NCI-H2227 treated with DMSO at 0.1 percent for 48 hours (cell line): ENCODE results near the gene CEBPB.
"Not testable (repeated sequence)": the region's sequence is repeated elsewhere in the genome, so short reads cannot be mapped to it uniquely, and the experiment has no call there.

Source experiments
- DNase-seq: peaks from one replicate; lab custom pipeline; 2025; lab: John Stamatoyannopoulos, UW

The CEBPB gene

DNA sequence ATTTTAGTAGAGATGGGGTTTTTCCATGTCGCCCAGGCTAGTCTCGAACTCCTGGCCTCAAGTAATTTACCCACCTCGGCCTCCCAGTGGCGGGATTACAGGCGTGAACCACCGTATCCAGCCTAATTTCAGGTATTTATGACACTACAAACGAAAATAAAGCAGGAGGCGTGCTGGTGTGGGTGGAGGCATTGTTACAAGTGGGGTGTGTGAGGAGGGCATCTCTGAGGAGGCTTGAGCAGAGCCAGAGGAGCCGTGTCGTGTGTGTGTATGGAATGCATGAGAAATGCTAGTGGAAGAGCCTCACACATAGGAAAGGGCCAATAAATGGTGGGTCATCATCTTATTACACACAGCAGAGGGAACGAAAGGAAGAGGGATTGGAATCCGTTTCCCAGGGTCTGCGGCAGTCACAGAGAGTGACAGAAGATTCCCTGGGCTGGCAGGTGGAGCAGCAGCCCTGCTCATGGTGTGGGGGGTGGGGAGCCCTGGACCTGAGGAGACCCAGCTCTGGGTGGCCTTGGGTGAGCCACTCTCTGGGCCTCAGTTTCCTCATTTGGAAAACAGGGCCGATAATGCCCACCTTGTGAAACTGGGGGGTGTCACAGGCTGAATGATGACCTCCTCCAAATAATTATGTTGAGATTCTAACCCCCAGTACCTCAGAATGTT, 19.9 kb upstream of the CEBPB start:
- no peak for DNase-seq

DNA sequence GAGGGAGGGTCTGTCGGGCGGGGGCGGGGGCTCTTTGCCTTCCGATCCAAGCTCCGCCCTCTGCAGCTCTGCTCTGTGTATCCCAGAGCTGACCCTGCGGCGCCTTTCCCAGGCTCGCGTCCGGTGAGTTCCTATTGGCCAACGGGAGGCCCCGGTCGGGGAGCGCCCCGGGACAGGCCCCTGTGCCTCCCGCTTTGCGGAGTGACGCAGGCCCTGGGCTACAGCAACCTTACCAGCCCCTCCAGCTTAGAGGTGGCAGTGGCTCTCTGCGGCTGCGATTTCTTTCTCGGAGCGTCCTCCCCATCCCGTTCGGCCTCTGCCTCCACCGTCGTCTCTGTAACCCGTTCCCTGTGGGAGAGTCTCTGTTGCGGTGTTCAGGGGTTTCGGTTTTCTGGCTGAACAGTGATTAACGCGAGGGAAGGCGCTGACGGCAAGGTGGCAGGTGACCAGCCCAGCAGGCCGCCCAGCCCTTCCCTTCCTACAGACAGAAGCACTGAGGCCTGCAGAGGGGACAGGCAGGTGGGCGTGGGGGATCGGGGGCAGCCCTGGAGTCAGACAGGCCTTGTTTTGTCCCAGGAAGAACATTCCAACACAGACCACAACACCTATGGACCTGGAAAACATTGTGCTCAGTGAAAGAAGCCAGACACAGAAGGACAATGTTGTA, 18.1 kb upstream of the CEBPB start:
- no peak for DNase-seq

DNA sequence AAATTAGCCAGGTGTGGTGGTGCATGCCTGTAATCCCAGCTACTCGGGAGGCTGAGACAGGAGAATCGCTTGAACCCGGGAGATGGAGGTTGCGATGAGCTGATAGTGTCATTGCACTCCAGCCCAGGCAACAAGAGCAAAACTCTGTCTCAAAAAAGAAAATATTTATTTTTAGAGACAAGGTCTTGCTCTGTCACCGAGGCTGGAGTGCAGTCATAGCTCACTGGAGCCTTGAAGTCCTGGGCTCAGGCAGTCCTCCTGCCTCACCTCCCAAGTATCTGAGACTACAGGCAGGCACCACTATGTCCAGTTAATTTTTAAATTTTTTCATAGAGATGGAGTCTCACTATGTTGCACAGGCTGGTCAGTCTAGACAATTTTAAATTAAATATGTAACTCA, 16.2 kb upstream of the CEBPB start:
- DNase-seq, result no peak

DNA sequence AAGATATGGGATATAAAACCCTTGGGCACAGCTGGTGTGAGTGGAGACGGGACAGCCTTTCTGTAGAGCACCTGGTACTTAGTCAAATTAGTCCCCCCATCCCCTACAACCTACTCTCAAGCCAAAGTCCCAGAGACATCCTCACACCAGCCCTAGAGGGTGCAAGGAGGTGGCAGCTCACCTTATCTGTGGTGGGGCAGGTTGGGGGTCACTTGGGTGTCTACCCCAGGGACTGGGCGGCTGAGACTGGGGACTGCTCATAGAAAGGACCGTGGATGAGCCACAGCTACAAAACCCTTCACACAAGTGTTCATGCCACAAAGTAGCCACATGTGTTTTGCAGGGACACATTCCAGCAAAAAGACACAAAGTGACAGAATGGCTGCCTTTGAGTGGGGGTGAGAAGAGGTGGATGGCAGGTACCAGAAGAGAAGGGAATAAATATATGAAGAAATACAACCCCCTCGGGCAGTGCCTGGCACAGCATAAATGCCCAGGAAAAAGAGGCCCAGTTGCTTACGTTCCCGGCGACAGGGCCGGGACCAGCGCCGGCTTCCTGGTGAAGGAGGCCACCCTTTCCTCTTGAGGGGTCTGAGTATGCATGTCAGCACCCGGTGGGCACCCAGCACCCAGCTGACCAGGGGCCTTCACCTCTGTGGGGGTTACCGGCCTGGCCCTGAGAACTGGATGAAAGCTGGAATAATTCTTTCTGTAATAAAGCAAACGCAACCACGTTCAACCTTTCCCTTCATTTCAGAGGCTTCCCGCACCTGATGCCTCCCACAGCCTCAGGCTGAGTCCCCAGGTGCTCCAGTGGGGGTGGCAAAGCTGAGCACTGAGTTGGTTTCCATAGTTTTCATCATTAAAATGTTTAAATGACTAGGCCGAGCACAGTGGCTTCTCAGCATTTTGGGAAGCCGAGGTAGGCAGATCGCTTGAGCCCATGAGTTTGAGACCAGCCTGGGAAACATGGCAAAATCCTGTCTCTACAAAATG, 14.4 kb upstream of the CEBPB start:
- no peak for DNase-seq

DNA sequence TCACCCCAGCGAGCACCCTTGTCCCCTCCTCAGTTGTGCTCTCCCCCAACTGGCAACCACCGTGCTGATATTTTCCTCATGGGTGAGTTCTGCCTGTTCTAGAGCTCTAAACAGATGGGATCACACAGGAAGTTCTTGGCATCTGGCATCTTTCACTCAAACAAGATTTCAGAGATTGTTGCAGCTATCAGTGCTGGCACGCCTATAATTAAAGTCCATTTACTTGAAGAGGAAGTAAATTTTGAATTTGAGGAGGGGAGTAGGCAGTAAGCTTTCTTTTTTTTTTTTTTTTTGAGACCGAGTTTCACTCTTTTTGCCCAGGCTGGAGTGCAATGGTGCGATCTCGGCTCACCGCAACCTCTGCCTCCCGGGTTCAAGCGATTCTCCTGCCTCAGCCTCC, 12.0 kb upstream of the CEBPB start:
- DNase-seq, result not testable (repeated sequence)

DNA sequence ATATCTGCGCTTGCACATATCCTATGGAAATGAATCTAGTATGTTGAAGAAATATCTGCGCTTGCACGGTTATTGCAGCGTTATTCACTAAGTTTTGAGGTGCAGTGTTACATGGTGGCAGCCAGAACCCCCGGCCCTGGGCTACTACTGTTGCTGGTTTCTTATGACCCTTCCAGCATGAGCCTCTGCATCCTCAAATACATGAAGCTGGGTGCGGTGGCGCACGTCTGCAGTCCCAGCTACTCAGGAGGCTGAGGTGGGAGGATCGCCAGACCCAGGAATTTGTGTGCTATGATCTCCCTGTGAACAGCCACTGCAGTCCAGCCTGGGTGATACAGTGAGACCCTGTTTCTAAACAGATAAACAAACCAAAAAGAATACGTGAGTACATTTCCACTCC, 9.3 kb upstream of the CEBPB start:
- DNase-seq, result no peak

DNA sequence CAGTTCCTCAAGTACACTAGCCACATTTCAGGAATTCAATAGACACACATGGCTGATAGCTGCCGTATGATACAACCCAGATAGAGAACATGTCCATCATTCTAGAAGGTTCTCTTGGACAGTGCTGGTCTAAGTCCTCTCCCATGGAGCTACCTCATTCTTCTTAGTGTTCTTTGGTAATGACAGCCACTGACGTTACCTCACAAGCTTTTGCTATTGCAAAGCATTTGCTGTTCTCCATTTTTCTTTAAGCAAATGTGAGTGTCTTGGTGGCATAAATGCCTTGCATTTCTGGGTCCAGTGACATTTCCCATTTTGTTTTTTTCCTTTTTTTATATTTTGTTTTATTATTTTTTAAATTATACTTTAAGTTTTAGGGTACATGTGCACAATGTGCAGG, 8.3 kb upstream of the CEBPB start:
- no peak for DNase-seq

DNA sequence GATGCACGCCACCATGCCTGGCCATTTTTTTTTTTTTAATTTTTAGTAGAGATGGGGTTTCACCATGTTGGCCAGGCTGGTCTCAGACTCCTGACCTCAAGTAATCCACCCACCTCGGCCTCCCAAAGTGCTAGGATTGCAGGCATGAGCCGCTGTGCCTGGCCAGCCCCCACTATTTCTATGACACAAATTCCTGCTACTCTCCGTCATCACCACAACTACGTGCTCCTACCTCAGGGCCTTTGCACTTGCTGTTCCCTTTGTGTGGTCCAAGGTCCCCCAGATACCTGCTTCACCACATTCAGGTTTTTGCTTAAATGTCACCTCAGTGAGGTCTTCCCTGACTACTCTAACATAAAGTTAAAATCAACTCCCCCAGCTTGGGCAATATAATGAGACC, 5.2 kb upstream of the CEBPB start:
- no peak for DNase-seq

DNA sequence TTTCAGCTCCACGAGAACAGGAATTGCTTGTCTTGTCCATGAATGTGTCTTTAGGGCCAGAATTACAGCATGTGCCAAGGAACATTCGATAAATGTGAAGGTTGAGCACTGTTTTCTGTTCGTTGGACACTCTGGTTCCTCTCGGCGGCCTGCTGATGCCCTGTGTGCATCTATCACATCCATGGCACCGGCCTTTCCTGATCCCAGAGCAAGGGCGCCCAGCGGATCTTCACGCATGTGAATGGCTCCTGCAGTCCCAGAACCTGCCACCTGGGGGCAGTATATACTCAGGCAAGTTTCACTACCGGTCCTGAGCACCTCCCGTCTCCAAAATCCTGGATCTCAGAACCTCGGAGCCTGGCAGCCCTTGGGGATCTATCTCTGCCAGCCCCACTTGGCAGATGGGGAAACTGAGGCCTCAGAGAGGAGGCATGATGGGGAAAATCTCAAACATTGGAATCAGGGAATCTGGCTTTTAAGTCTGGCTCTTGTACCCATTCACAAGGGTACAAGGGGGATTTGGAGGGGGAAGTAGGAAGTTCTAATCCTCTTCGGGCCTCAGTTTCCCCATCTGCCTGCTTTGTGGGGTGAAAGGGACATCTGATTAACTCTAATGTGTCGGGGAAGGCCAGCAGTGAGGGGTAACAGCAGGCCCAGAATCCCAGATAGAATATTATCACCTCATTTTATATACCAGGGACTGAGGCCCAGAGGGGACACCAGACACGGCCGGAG, 4.3 kb upstream of the CEBPB start:
- DNase-seq, result peak; percentile 84

DNA sequence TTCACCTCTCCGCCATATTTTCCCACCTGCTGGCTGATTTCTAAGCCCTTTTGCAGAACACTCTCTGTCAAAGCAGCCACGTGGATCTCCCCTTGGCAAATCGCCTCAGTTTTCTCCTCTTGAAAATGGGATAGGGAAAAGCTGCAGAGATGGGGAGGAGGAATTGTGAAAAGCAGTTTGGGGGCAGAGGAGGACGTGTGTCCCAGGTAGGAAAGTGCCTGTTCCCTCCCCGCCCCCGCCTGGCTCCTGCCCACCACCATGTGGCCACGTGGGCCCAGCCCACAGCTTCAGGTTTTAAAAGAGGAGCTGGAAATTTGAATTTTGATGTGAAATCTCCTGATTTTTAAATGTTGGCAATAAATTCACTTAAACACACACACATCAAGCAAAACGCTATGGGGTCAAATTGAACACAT, 3.6 kb upstream of the CEBPB start:
- no peak for DNase-seq

DNA sequence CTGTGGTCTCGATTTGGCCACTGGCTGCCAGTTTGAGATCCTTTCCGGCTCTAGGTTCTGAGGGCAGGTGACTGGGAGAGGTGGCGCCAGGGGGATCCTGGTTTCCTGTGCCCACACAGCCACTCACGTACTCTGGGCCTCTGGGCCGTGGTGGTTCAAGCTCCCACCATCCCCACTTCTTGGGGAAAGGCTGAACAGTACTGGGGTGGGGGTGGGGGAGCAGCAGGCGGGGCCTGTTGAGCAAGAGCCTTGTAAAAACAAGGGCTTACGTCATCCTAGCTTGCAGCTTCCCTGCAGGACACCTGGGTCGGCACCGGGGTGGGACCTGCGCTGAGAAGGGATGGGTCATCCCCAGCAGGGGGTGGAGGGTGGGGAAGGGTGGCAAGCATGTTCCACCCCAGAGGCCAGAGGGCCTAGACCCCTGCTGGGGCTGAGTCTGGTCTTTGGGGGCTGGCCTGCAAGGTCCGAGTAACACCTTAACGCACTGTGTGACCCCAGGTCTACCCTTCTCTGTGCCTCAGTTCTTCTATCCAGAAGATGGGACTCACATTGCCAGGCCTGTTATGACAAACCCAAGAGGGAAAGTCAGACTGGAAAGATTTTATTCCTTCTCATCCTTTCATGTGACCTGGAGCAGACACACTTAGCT, 3.1 kb upstream of the CEBPB start:
- no peak for DNase-seq

DNA sequence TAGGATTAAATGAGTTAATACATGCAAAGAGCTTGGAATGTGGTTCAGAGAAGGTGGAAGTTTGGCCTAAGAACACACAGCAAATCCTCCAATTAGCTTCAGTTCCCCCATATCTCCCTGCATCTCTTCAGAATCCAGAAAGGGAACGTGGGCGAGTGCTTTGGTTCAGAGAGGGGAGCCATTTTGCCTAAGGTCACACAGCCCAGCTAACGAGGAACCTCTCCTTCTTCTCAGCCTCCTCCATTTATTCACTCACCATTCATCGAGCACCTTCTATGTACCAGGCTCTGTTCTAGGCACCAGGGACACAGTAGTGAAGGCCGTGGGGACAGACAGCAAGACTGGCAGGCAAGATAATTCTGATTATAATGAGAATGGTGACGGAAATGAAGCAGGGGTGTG, 2.3 kb upstream of the CEBPB start:
- no peak for DNase-seq

DNA sequence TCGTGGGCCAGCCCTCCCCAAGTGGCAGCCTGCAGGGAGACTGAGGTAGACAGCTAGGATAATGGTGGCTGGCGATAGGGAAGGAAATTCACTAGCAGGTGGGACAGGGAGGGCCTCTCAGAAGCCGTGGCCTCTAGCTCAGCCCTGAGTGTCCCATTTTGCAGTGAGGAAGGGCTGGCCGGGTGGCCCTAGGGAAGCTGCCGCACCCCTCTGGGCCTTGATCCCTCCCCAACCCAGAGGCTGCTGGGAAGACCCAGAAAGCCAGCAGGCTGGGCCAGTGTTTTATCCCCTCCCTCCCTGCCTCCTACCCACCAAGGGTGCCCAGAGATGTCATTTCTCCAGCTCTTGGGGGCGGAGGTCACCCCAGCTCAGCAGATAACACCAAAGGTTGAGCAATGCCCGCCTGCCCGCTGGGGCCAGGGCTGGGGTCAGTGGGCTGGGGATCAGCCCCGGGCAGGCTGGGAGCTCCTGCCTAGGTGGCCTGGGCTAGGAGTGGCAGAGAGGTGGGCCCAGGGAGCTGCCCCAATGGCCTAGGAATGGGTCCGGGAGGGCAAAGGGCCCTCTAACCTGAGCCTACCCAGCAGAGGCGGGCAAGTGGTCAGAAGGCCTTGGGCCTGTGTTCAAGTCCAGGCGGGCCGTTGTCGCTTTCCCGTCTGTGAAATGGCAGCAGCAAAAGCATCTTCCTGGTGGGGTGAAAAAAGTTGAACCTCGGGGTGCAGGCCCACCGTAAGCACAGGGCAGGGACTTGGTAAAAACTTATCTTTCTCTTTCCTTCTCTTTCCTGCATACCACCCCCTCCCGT, 1.6 kb upstream of the CEBPB start:
- no peak for DNase-seq

DNA sequence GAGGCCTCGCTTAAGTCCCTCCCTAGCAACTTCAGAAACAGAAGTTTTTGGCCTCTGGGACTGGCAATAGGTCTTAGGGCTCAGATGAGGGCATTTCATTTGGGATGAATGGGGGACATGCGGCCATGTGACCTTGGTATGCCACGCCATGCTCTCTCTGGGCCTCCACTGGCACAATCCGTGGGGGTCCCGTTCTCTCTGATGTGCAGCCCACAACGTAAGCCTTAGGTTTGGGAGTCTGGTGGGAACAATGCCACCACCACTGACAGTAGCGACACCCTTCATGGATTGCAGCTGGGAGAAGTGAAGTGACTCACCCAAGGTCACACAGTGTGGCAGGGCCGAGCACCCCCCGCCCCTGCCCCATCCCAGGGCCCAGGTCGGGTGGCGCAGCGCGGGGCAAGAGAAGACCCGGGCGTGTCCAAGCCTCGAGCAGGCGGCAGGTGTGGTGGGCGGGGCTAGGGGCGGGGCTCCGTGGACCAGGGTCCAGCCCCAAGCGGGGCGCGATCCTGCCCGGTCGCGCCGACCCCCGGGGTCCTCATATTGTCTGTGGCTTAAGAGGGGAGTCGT, 864 bp upstream of the CEBPB start:
- DNase-seq, result no peak

DNA sequence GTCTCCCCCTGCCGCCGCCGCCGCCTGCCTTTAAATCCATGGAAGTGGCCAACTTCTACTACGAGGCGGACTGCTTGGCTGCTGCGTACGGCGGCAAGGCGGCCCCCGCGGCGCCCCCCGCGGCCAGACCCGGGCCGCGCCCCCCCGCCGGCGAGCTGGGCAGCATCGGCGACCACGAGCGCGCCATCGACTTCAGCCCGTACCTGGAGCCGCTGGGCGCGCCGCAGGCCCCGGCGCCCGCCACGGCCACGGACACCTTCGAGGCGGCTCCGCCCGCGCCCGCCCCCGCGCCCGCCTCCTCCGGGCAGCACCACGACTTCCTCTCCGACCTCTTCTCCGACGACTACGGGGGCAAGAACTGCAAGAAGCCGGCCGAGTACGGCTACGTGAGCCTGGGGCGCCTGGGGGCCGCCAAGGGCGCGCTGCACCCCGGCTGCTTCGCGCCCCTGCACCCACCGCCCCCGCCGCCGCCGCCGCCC, 474 bp downstream of the CEBPB start:
- DNase-seq, result no peak

DNA sequence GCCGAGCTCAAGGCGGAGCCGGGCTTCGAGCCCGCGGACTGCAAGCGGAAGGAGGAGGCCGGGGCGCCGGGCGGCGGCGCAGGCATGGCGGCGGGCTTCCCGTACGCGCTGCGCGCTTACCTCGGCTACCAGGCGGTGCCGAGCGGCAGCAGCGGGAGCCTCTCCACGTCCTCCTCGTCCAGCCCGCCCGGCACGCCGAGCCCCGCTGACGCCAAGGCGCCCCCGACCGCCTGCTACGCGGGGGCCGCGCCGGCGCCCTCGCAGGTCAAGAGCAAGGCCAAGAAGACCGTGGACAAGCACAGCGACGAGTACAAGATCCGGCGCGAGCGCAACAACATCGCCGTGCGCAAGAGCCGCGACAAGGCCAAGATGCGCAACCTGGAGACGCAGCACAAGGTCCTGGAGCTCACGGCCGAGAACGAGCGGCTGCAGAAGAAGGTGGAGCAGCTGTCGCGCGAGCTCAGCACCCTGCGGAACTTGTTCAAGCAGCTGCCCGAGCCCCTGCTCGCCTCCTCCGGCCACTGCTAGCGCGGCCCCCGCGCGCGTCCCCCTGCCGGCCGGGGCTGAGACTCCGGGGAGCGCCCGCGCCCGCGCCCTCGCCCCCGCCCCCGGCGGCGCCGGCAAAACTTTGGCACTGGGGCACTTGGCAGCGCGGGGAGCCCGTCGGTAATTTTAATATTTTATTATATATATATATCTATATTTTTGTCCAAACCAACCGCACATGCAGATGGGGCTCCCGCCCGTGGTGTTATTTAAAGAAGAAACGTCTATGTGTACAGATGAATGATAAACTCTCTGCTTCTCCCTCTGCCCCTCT, 1.1 kb downstream of the CEBPB start:
- DNase-seq, result no peak

DNA sequence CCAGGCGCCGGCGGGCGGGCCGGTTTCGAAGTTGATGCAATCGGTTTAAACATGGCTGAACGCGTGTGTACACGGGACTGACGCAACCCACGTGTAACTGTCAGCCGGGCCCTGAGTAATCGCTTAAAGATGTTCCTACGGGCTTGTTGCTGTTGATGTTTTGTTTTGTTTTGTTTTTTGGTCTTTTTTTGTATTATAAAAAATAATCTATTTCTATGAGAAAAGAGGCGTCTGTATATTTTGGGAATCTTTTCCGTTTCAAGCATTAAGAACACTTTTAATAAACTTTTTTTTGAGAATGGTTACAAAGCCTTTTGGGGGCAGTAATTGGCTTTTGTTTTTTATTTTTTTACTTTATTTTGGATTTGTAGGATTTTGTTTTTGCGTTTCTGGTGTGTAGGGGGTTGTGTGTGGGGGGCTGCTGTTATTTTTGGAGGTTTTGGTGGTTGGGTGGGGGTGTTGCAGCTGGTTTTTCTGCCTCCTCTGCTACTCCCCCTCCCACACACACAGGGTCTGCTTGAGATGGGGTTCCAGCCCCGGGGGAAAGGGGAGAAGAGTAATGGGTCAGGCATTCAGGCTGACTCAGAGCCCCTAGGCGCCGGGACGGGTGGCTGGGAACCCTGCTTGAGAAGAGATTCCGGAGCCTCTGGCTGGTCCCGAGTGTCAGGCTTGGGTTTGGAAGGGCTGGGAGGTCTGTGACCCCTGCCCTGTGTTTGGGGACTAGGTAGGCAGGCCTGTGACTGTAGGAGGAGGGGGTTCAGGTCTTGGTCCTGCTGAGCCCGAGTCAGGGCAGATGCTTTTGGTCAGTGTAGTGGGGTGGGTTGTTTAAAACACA, 2.0 kb downstream of the CEBPB start:
- DNase-seq, result peak; percentile 34

DNA sequence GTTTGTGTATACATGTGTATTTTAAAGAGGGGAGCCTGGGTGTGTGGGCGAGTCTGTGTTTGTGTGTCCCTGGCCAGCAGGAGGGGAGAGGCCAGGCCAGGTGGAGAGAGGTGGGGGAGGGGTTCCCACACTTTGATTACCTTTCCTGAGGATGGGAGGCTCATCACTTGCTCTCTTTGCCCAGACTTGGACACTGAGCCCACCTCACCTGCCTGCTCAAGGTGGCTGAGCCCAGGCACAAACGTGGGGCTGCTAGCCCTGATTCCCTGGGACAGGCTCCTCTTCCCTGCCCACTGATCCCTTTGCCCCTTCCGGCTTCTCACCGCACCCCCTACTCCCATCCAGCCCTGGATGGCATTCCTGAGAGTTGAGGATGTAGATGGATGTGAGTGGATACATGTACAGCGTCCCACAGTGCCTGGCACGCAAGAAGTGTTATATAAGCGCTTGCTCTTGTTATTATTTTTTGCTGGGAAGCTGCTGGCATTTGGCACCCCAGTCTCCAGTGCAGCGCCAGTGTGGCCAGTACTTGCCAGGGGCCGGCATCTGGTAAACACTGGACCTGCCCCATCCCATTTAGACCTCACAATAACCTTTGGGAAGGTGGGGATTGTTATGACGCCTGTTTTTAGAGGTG, 2.7 kb downstream of the CEBPB start:
- DNase-seq, result no peak
